NCI-H1417 (cell line): ENCODE data around the gene SRRM4.

Source experiments
- DNase-seq, 3 experiments: peaks; one replicate each; lab custom pipeline; 2025; lab: John Stamatoyannopoulos, UW

SRRM4 gene

DNA sequence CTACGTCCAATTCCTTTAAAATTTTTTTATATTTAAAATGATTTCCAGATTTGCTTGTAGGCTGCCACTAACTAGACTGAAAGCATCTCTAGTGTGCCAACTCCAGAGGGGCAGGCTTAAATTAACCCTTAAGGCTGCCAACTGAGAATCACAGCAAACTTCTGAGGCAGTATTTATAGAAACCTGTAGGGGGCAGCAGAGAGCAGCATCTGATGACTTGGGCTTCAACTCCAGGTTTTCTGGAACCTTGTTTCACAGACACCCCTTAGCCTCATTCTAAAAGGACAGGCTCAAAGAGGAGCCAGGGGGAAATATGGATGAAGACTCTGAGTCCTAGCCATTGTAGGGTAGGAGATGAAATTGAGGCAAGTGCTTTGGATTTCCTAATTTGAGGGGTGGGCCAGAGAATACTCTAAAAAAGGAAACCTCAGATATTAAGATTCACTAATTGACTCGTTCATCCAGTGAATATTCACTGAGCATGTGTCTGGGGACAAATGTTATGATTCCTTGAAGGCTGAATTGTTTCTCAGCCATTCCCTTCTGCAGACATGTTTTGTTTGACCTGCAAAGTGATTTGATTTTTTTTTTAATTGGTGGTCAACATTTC lies 134.1 kb downstream of the SRRM4 start:
- peak; percentile 10 to 76 (median 58) for DNase-seq

DNA sequence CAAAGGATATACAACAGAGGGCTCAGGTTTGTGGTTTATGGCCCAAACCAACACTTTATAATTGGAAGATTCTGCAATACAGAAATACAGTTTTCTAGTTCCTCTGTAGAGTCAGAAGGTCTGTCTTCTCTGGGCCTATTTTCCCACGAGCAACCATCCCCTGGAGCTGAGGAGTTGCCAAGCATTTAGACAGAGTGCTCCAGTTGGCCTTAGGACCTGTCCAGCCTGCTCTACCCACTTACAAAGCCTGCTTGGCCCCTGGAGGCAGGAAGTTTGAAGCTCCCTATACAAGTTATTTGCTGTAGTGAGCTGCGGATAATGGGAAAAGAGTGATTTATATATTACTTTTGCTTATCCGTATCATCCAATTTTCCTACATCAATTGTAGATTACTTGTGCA lies 136.6 kb downstream of the SRRM4 start:
- DNase-seq = no peak

GRCh38 chr12:119118625-119119024 lies 137.3 kb downstream of the SRRM4 start:
- no peak for DNase-seq

DNA sequence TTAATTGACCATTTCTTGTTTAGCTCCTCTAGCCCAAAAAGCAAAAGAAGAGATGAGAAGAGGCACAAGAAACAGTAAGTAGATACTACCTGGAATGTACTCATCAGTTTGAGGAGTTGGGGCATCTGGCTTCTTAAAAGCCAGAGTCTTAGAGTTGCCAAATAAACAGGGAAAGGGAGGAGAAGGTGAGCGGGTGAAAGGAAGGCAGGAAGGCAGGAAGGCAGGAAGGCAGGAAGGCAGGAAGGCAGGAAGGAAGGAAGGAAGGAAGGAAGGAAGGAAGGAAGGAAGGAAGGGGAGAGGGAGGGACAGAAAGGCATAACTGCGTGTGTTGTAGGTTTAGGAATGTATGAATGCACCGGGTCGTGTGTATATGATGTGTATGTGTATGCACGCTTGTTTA lies 140.7 kb downstream of the SRRM4 start:
- no peak for DNase-seq

GRCh38 chr12:119122751-119123150 lies 141.4 kb downstream of the SRRM4 start:
- no peak for DNase-seq

DNA sequence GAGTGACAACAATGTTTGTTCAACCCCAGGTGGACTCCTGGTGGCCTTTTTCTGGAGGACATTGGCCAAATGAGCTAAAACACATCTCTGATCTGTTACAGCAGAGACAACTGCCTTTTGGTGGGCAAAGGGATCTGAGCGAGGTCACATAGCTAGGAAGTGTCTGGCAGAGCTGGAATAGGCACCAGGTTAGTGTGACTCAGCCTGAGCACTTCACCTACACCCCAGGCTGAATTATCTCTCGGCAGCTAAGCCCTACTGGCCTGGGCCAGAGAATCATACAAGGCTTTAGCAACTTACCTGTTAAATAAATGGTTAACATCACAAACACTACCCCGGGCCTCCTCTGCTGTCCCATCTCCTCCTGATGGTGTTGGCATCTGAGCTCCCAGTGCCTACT lies 147.2 kb downstream of the SRRM4 start:
- DNase-seq = no peak

DNA sequence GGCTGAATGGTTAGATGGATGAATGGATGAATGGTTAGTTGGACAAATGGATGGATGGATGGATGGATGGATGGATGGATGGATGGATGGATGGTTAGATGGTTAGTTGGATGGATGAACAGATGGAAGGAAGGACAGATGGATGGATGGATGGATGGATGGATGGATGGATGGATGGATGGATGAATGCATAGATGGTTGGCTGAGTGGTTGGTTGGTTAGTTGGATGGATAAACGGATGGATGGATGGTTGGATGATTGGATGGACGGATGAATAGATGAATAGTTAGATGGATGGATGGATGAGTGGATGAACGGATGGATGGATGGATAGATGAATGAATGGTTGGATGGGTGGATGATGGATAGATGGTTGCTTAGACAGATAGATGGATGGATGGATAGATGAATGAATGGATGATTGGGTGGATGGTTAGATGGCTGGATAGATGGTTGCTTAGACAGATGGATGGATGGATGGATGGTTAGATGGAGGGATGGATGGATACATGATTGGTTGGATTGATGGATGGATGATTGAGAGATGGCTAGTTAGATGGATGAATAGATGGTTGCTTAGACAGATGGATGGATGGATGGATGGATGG lies 148.6 kb downstream of the SRRM4 start:
- DNase-seq = no peak

DNA sequence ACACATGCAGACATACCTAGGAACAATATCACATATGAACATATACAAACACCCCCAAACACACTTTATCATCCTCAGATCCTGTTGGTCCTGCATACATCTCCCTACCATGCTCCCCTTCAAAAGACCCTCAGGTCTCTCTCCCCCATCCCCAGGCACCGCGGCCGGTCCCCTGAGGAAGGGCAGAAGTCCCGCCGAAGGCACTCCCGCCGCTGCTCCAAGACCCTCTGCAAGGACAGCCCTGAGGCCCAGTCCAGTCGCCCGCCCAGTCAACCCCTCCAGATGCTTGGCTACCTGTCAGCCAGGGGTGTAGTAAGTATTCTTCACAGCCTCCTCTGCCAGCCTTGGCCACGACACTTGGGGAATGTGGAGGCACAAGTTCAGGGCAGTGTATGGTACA lies 149.2 kb downstream of the SRRM4 start:
- DNase-seq = no peak

DNA sequence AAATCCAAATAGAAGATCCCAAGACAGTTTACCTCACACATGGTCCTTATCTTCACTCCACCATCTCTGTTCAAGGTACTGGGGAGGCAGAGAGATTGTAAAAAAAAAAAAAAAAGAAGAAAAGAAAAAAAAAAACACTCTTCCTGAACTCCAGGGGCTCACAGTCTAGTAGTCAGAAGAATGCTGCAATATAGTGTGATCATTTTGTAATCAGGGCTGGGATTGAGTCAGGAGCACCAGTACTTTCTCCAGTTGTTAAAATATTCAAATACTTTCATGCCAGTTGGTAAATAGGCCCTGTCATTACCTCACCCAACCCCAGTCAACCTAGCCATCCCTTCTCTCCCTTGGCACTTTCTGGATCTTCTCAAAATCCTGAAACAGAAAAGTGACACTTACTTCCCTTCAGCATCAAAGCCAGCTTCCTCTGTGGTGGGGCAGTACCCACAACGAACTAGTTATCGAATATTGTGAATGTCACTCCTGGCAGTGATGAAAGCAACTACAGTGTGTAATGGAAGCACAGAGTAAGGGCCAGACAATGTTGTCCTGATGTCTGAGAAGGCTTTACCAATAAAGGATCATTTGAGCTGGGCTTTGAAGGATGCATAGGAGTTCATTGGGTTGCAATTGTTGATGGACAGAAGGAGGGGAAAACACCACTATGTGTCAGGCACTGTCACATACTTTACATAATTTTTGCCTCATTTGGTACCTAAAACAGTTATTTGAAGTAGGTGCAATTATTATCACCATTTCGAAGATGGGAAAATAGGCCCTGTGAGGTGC lies 153.1 kb downstream of the SRRM4 start:
- no peak for DNase-seq

- DNase-seq = no peak
Measured at GRCh38 chr12:119136811-119137410, 155.6 kb downstream of the SRRM4 start.

- DNase-seq = no peak
Measured at GRCh38 chr12:119139448-119139847, 158.1 kb downstream of the SRRM4 start.

DNA sequence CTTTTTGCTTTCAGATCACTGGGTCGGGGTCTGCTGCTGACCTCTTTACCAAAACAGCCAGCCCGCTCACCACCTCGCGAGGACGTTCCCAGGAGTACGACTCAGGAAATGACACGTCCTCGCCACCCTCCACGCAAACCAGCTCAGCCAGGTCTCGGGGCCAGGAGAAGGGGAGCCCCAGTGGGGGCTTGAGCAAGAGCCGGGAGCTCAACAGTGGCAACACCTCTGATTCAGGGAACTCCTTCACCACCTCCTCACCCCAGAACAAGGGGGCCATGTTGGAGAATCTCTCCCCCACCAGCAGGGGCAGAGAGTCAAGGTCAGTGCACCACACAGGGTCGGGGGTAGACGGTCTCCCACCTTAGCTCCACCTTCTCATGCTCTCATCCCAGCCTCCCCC lies 164.0 kb downstream of the SRRM4 start:
- no peak for DNase-seq

DNA sequence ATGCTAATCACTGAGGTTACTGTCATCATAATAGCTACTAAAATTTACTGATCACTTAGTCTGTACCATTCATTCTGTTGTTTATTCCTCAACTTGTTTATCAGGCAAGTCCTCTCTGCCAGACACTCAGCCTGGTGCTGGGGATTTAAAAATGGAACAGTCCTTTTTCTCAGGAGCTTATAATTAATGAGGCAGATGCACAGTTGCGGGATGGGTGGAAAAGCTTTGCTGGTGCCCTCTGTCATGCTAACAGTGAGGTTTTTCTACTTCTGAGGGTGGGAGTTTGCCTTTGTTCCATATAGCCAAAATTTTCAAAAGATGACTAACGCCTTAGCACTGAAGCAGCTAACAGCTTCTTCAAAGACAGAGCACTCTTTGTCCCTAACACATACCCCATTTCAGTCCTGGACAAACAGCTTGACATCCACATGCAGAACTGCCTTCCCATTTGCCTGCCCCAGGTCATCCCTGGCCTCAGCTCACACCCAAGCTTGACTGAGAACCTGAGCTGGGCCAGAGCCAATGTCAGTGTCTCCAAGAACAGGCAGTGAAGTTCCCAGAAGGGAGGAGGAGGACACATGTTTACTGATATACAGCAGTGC lies 166.6 kb downstream of the SRRM4 start:
- DNase-seq = no peak

- DNase-seq = no peak
Measured at GRCh38 chr12:119149270-119149669, 167.9 kb downstream of the SRRM4 start.

DNA sequence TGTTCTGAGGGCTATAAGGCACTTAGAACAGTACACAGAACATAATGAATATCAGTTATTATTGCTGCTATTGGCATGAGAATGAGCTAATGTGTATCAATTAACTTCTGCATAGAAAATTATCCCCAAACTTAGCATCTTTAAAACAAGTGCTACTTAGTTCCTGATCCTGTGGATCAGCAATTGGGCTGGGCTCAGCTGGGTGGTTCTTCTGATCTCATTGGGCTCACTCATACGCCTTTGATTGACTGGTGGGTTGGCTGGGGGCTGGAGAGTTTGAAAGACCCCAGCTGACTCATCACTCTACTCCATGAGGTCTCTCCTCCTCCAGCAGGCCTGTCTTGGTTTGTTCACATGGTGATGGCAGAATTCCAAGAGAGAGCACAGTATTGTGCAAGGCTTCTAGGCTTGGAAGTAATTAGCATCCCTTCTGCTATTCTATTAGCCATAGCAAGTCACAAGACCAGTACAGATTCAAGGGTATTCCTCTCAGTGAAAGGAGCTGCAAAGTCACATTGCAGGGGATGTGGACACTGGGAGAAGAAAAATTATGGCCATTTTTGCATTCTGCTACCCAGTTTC lies 170.2 kb downstream of the SRRM4 start:
- DNase-seq = no peak

GRCh38 chr12:119153477-119154434 lies 172.4 kb downstream of the SRRM4 start:
- no peak for DNase-seq

- no peak for DNase-seq
Measured at GRCh38 chr12:119154435-119154818, 173.1 kb downstream of the SRRM4 start.

DNA sequence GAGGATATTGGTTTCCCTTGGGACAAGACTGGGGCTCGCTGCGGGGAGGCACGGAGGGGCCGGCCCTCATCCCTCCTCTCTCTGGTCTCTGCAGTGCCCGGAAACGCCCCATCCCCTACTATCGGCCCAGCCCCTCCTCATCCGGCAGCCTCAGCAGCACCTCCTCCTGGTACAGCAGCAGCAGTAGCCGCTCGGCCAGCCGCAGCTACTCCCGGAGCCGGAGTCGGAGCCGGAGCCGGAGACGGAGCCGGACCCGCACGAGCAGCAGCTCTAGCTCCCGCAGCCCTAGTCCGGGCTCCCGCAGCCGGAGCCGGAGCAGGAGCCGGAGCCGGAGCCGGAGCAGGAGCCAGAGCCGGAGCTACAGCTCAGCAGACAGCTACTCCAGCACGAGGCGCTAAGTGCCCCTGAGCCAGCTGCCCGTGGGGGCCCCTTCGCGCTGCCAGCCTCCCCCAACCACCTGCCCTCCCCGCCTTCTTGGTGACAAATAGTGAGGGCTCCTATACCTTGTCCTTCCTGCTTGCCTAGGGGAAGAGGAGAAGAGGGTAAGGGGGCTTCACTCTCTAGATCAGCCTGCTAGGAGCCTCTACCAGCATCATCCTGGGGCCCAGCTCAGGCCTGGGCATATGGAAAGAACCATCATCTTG lies 175.2 kb downstream of the SRRM4 start:
- no peak for DNase-seq

DNA sequence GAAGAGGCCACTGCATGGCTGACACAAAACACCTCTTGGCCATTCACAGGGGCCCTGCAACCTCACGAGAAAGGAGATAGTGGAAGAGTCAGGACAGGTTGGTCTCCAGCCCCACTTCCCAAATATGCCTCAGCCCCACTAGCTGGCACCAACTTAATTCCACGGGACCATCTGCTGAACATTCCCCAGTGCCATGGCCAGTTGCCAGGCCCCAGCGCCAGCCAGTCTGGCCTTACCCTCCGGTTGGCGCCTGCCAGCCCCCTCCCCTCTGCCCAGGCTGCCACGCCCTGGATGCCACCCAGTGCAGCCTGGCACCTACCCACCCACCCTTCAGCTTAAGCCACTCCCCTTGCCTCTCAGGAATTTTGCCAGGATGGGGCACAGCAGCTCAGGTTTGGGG lies 176.2 kb downstream of the SRRM4 start:
- no peak for DNase-seq

DNA sequence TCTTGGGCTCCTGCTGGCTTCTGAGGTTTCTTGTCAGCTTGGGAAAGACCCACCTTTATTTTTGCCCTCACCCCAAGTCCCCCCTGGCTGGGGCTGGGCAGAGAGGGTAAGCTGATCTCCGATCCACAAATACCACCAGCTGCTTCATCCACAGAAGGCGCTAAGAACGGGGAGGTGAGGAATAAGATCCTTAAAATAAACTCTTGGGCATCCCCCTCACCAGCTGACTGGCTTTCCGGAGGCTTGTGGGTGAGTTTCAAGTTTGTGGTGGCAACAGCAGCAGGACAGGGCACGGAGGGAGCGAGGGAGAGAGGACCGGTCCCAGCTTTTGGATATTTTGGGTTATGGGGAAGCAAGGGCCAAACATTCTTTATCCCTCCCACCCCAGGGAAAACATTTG lies 176.6 kb downstream of the SRRM4 start:
- DNase-seq = no peak

- no peak for DNase-seq
Measured at GRCh38 chr12:119158402-119158801, 177.1 kb downstream of the SRRM4 start.
